ENCODE data around the gene SURF6. TPM values are rescaled to one million over a fixed set of nuclear protein-coding genes. Genes with fewer than 3 reads are reported as not detected.
"Not testable (repeated sequence)": the region's sequence is repeated elsewhere in the genome, so short reads cannot be mapped to it uniquely, and the experiment has no call there.

The SURF6 gene
- total RNA-seq, 1 experiment from 2014 or later: 8.9 TPM

- DNase-seq (ENCODE audit: low spot score): peak; percentile 93
These were observed 12.2 kb upstream of the SURF6 start, which contains the start of the genes MED22 and RPL7A for GRCh38 chr9:133347985-133348717. Gene MED22, minus strand, starts transcription at chr9:133348131. Its CDS starts 1,469 bp downstream, at chr9:133346662. Gene RPL7A, plus strand, starts transcription at chr9:133348218. Its CDS starts 26 bp downstream, at chr9:133348244.

GRCh38 chr9:133347515-133347984, 11.6 kb upstream of the SURF6 start:
- no peak for DNase-seq (ENCODE audit: low spot score)

DNA sequence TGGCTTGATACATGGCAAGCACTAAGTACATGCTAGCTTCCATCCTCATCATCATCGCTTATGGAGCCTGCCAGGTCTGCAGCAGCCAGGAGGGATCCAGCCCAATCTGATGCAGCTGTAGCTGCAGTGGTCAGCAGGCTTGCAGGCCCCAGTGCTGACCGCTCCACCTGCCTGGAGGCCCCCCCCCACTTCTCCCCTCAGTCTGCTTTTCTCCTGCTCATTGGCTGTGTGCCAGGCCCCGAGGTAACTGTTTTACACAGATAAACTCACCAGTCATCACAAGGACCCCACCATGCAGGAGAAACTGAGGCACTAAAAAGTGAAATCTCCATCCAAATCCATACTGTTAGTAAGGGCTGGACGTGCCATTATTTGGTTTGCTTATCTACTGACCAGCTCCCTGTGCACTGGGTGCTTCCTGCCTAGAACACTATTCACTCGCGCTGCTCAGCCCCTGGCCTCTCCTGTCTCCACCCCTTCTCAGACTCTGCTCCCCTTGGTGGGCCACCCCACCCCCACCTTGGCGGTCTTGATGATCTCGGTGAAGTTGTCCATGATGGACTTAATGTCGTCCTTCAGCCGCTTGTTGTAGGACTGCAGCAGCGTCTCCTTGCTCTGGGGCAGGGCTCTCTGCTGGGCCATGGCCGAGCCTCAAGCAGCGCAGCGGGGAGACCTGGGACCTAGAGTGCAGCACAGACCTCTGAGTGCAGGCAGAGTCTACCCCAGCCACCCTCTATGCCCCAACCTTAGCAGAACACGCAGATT, 10.2 kb upstream of the SURF6 start:
- DNase-seq (ENCODE audit: low spot score): no peak

DNA sequence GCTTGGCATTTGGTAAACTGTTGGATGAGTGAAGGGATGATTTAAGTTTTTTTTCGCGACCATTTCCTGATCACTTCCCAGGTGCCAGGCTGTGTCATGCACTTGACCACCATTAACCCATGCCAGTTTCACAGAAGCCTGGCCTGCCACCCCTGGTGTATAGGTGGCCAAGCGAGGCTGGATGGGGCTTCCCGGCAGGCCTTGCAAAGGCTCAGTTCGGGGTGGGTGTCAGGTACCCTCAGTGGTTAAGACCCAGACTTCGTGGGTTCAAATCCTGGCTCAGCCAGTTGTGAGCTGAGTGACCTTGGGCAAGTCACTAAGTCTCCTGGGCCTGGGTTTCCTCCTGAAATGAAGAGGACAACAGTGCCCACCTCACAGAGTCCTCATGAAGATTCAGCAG, 9.6 kb upstream of the SURF6 start:
- no peak for DNase-seq (ENCODE audit: low spot score)

DNA sequence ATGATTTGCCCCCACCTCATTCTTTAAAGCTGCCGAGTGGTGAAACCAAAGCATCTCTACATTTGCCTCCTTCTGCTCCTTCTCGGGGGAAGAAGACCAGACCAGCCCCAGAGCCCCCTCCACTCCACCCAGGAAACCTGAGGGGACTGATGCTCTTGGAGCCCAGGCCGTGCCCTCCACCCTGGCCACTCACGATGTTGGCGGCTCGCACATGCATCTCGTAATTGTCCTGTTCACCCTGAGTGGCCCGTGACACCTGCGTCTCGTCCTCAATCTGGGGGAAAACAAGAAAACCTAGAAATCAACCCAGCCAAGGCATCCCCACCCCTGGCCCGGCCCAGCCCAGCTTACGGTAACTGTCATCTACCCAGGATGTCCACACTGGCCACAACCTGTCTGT, 9.0 kb upstream of the SURF6 start:
- DNase-seq (ENCODE audit: low spot score): no peak

DNA sequence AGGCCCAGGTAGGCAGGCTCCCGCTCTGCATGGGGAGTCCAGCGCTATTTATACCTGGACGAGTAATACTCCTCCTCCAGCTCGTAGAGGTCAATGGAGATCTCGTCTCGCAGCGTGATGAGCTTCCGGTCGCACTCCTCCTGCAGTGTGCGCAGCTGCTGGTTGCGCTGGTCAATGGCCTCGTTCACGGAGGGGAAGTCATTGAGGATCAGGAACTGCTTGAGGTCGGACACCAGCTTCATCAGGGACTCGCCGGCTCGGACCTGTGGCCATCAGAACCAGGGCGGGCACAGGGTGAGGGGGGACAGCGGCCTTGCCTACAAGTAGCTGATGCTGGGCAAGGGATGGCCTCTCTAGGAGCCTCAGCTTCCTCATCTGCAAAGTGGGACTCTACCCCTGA, 8.1 kb upstream of the SURF6 start:
- no peak for DNase-seq (ENCODE audit: low spot score)

GRCh38 chr9:133342570-133342969, 6.6 kb upstream of the SURF6 start:
- DNase-seq (ENCODE audit: low spot score): no peak

DNA sequence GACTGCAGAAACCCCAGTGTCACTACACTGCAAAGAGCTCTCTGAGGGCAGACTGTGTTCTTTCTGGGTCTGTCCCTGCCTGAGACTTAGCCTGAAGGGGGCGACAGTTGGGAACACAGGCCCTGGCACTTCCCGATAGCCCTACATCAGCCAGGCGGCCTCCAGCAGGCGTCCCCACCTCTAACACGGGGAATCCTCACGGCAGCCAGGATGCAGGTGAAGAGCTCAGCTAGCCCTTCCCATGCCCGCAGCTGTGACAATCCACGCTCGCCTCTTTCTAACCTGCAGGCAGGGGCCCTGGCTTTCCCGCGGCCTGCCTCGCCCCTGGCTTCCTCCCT, 6.0 kb upstream of the SURF6 start:
- DNase-seq (ENCODE audit: low spot score): no peak

- DNase-seq (ENCODE audit: low spot score): no peak
These were observed 5.5 kb upstream of the SURF6 start for GRCh38 chr9:133341369-133342068.

- no peak for DNase-seq (ENCODE audit: low spot score)
These were observed 4.9 kb upstream of the SURF6 start for GRCh38 chr9:133340916-133341315.

- DNase-seq (ENCODE audit: low spot score): no peak
These were observed 4.3 kb upstream of the SURF6 start for GRCh38 chr9:133340256-133340655.

- DNase-seq (ENCODE audit: low spot score): no peak
These were observed 3.7 kb upstream of the SURF6 start for GRCh38 chr9:133339641-133340040.

DNA sequence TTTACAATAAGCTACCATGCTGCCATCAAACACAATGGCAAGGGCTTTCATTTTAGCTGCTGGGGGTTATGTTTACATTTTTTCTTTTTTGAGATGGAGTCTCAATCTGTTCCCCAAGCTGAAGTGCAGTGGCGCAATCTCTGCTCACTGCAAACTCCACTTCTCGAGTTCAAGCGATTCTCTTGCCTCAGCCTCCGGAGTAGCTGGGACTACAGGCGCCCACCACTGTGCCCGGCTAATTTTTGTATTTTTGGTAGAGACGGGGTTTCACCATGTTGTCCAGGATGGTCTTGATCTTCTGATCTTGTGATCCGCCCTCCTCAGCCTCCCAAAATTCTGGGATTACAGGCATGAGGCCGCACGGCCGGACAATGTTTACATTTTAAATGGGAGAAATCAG, 1.1 kb downstream of the SURF6 start:
- not testable (repeated sequence) for DNase-seq (ENCODE audit: low spot score)

DNA sequence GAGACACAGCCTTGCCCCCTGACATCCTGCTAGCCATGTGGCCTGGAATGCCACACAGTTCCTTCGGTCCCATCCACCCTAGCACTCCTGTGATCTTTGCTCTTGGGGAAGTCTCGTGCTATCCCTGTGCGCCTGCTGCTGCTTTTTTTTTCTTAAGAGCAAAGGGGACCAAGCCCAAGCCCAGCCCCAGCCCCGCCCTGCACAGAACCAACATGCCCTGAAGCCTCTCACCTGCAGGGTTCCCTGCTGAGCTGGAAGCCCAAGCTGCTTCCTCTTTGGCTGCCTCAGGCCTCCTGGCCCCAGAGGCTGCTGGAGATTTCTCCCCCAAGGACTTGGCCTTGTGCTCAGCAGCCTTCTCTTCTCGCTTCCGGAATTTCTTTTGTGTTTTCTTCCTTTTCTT, 1.8 kb downstream of the SURF6 start:
- no peak for DNase-seq (ENCODE audit: low spot score)

- DNase-seq (ENCODE audit: low spot score): no peak
These were observed 2.4 kb downstream of the SURF6 start for GRCh38 chr9:133333566-133333965.

GRCh38 chr9:133333011-133333410, 3.0 kb downstream of the SURF6 start:
- no peak for DNase-seq (ENCODE audit: low spot score)

GRCh38 chr9:133332381-133332730, 3.6 kb downstream of the SURF6 start:
- DNase-seq (ENCODE audit: low spot score): no peak

DNA sequence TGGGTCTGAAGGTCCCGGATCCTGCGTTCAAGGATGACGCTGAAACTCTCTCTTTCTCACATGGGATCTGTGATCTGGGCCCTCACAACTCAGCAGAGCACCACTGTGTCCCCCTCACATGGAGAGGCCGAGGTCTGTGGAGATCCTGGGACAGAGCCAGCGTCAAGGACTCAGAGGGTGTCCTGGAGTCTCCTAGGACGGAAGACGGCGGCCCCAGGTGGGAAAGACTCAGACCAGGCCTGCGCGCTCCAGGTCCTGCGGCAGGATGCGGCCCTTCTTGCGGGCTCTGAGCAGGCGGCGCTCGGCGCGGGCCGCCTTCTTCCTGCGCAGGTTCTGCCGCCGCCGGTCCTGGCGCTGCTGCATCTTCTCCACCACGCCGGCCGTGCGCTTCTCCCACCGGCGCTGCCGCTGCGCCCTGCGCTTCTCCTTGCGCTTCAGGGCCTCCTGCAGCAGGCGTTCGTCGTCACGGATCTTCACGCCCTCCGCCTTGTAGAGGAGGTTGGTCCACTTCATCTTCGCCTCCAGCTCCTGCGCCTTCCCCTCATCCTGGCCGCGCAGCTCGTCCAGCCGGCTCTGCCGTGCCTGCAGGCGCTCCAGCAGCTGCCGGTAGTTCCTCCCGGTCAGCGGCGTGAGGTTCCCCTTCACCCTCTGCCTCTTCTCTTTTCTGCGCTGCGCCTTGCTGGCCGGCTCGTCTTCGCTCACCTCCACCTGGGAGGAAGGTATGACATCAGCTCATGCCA, 4.2 kb downstream of the SURF6 start:
- DNase-seq (ENCODE audit: low spot score): no peak

DNA sequence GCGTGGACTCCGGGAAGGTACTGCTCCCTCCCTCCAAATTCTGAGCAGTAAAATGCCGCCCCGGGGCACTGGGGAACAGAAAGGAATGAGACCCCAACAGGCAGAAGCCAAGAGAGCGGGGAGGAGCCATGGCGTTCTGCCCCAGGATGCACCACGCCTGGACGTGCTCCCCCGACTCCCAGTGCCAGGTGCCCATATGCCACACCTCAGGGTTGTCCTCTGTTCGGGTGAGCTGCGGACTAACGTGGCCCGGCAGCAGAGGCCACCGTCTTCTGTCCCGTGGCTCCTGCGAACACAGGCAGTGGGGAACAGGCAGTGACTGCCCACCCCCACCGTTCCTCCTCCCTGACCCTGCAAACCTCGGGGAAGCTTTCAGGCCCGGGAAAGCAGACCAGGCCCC, 4.8 kb downstream of the SURF6 start:
- no peak for DNase-seq (ENCODE audit: low spot score)

DNA sequence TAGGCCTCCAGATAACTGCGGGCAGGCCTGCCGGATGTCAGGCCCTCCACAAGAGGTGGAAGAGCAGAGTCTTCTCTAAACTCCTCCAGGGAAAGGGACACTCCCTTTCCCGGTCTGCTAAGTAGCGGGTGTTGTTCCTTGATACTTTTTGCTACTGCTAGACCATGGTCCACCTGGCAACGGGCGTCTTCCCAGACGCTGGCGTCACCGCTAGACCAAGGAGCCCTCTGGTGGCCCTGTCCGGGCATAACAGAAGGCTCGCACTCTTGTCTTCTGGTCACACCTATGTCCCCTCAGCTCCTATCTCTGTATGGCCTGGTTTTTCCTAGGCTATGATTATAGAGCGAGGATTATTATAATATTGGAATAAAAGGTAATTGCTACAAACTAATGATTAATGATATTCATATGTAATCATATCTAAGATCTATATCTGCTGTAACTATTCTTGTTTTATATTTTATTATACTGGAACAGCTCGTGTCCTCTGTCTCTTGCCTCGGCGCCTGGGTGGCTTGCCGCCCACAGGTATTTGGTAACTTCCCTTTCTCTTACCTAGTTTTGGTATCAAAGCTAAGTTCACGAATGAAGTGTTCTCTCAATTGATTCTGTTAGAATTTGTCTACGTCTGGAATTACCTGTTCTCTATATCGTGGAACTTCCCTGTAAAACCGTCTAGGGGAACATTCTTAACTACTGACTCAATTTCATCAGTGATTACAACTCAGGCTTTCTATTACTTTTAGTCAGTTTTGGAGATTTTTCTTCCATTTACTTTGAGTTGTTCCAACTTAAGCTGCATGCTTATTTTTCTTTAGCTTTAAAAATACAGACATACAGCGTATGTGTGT, 6.5 kb downstream of the SURF6 start:
- DNase-seq (ENCODE audit: low spot score): not testable (repeated sequence)
